Uterus (tissue), 2 donors: Measurements from ENCODE around the gene ZNF789.

Experiments
- CTCF ChIP-seq, 4 experiments: fragments of 200-600 bp in 2 of 4; fragments of 450-650 bp in 2 of 4; sonication (generic) in 2 of 4; IDR thresholded peaks; one replicate each; pipeline ENCODE4 v1.5.1; 2016 to 2019; ENCODE audit warnings: antibody characterized with exemption in 4 of 4, mild to moderate bottlenecking in 2 of 4, moderate library complexity in 1 of 4
- POLR2A ChIP-seq, 2 donors: fragments of 450-650 bp; IDR thresholded peaks; one replicate each; pipeline ENCODE4 v1.6.1; 2016; ENCODE audit warnings: antibody characterized with exemption in 2 of 2, mild to moderate bottlenecking in 1 of 2, moderate library complexity in 1 of 2

- no peak for TF ChIP-seq POLR2A (IDR thresholded peaks at IDR 0.05)
- TF ChIP-seq CTCF (IDR thresholded peaks at IDR 0.05), result no peak
Observed at GRCh38 chr7:99531354-99531765, 58.7 kb downstream of the ZNF789 start.
